ELF-1 (cell line): Measurements from ENCODE around the gene ADAMTS12.

Experiments used
- DNase-seq: peaks from one replicate; pipeline ENCODE4 v3.0.0-alpha.2; 2016; ENCODE audit warnings: low read depth, low spot score

The ADAMTS12 gene

GRCh38 chr5:33480876-33481275 lies 410.9 kb downstream of the ADAMTS12 start:
- no peak for DNase-seq

GRCh38 chr5:33479311-33479710 lies 412.5 kb downstream of the ADAMTS12 start:
- no peak for DNase-seq

GRCh38 chr5:33477816-33478215 lies 414.0 kb downstream of the ADAMTS12 start:
- no peak for DNase-seq

GRCh38 chr5:33476992-33477391 lies 414.8 kb downstream of the ADAMTS12 start:
- DNase-seq = no peak

- no peak for DNase-seq
These were observed 416.1 kb downstream of the ADAMTS12 start for GRCh38 chr5:33475706-33476105.

GRCh38 chr5:33474931-33475499 lies 416.8 kb downstream of the ADAMTS12 start:
- no peak for DNase-seq

GRCh38 chr5:33474004-33474403 lies 417.8 kb downstream of the ADAMTS12 start:
- DNase-seq = no peak
